Renal pelvis (tissue), 4 donors: Measurements from ENCODE around the gene DGAT2. TPM values are rescaled to one million over a fixed set of nuclear protein-coding genes. Genes with fewer than 3 reads are reported as not detected.

Experiments used
- DNase-seq: peaks from one replicate; pipeline ENCODE4 v3.0.0-alpha.2; 2013
- polyA plus RNA-seq, 3 donors: library from polyadenylated mRNA; unstranded; fragments of 120-200 nt; gene quantifications; one replicate each; pipeline ENCODE4 v1.2.1, GENCODE V29; 2013; ENCODE audit not compliant: insufficient read length in 3 of 3

DGAT2 gene
- polyA plus RNA-seq, 3 donors, result 3.9 to 5.0 (median 4.9) TPM

- no peak for DNase-seq
Measured at GRCh38 chr11:75776546-75776945, 8.0 kb downstream of the DGAT2 start.

GRCh38 chr11:75777461-75778110 lies 9.0 kb downstream of the DGAT2 start:
- no peak for DNase-seq

GRCh38 chr11:75778962-75779361 lies 10.4 kb downstream of the DGAT2 start:
- no peak for DNase-seq

GRCh38 chr11:75779960-75780359 lies 11.4 kb downstream of the DGAT2 start:
- no peak for DNase-seq

GRCh38 chr11:75780888-75781287 lies 12.3 kb downstream of the DGAT2 start:
- no peak for DNase-seq

GRCh38 chr11:75781296-75781695 lies 12.7 kb downstream of the DGAT2 start:
- DNase-seq, result no peak

GRCh38 chr11:75781831-75782230 lies 13.3 kb downstream of the DGAT2 start:
- DNase-seq, result no peak

- no peak for DNase-seq
Measured at GRCh38 chr11:75782540-75783263, 14.1 kb downstream of the DGAT2 start.

- no peak for DNase-seq
Measured at GRCh38 chr11:75783416-75784084, 15.0 kb downstream of the DGAT2 start.

GRCh38 chr11:75784085-75784478 lies 15.5 kb downstream of the DGAT2 start:
- no peak for DNase-seq

GRCh38 chr11:75784506-75784905 lies 15.9 kb downstream of the DGAT2 start:
- DNase-seq, result no peak

GRCh38 chr11:75785187-75785586 lies 16.6 kb downstream of the DGAT2 start:
- DNase-seq, result no peak

- DNase-seq, result peak; percentile 36
Measured at GRCh38 chr11:75786101-75786736, 17.6 kb downstream of the DGAT2 start.

- DNase-seq, result no peak
Measured at GRCh38 chr11:75789521-75789920, 20.9 kb downstream of the DGAT2 start.

GRCh38 chr11:75790986-75791385 lies 22.4 kb downstream of the DGAT2 start:
- no peak for DNase-seq

- DNase-seq, result no peak
Measured at GRCh38 chr11:75792127-75792731, 23.7 kb downstream of the DGAT2 start.

GRCh38 chr11:75792997-75793800 lies 24.6 kb downstream of the DGAT2 start:
- no peak for DNase-seq

GRCh38 chr11:75793966-75794365 lies 25.4 kb downstream of the DGAT2 start:
- DNase-seq, result no peak

- no peak for DNase-seq
Measured at GRCh38 chr11:75795276-75796090, 26.9 kb downstream of the DGAT2 start.

- no peak for DNase-seq
Measured at GRCh38 chr11:75796091-75796435, 27.5 kb downstream of the DGAT2 start.

- DNase-seq, result no peak
Measured at GRCh38 chr11:75797116-75797515, 28.5 kb downstream of the DGAT2 start.
